B cell (primary cell): Measurements from ENCODE around the gene URGCP. TPM values are rescaled to one million over a fixed set of nuclear protein-coding genes. Genes with fewer than 3 reads are reported as not detected.

Source experiments
- ATAC-seq: fragments of 200-7000 bp; cut with Tn5 transposase; one replicate; pipeline ENCODE4 v1.10.0; 2021; ENCODE audit warnings: low read depth, mild to moderate bottlenecking, moderate number of reproducible peaks, moderate library complexity
- CTCF ChIA-PET: fragments of 350-600 bp; sonication (Branson Sonifier 250); formaldehyde crosslinking; loops from one replicate; lab custom pipeline; 2021; ENCODE audit warnings: antibody characterized with exemption, inconsistent platforms; lab: Charles Lee
- POLR2A ChIA-PET: fragments of 350-600 bp; sonication (Branson Sonifier 250); formaldehyde crosslinking; loops from one replicate; lab custom pipeline; 2021; ENCODE audit warnings: antibody characterized with exemption; lab: Charles Lee
- DNase-seq: peaks from one replicate; pipeline ENCODE4 v3.0.0; 2013
- H2AFZ ChIP-seq: 2 replicates; pipeline ENCODE4 v1.6.1; 2012; ENCODE audit warnings: mild to moderate bottlenecking, low read depth, low read length; ENCODE audit not compliant: insufficient read depth, poor library complexity, severe bottlenecking
- H3K27ac ChIP-seq, 2 donors: 1 replicate in 1 of 2; 2 replicates in 1 of 2; pipeline ENCODE4 v1.5.1; 2012 to 2013; ENCODE audit warnings: low read length in 2 of 2, mild to moderate bottlenecking in 2 of 2, moderate library complexity in 1 of 2
- H3K27me3 ChIP-seq, 4 experiments: fragments of 200-600 bp in 1 of 4; sonication (generic) in 1 of 4; replicated peaks in 1 of 4; 1 replicate in 2 of 4; 2 replicates in 2 of 4; pipeline versions ENCODE4 v1.6.1 to v1.7.0; 2013 to 2016; ENCODE audit warnings: low read length in 3 of 4, mild to moderate bottlenecking in 2 of 4, mixed read lengths in 1 of 4, moderate library complexity in 1 of 4; ENCODE audit not compliant: insufficient read depth in 4 of 4, control insufficient read depth in 3 of 4; ENCODE audit errors: control extremely low read depth in 1 of 4
- H3K36me3 ChIP-seq, 2 experiments: replicated peaks in 1 of 2; 1 replicate in 1 of 2; 2 replicates in 1 of 2; pipeline versions ENCODE4 v1.6.1 to v1.7.1; 2013; ENCODE audit warnings: low read length in 1 of 2; ENCODE audit not compliant: insufficient read depth in 2 of 2, control insufficient read depth in 1 of 2; ENCODE audit errors: control extremely low read depth in 1 of 2, extremely low read depth in 1 of 2
- H3K4me1 ChIP-seq, 2 donors: fragments of 200-600 bp in 1 of 2; sonication (generic) in 1 of 2; 1 replicate in 1 of 2; 2 replicates in 1 of 2; pipeline versions ENCODE4 v1.5.1 to v1.6.1; 2013 to 2017; ENCODE audit warnings: low read length in 2 of 2; ENCODE audit not compliant: control insufficient read depth in 2 of 2, insufficient read depth in 2 of 2
- H3K4me2 ChIP-seq: replicated peaks from 2 replicates; pipeline ENCODE3; 2012; ENCODE audit warnings: mild to moderate bottlenecking, low read depth, low read length; ENCODE audit not compliant: poor library complexity, severe bottlenecking
- H3K4me3 ChIP-seq, 5 experiments: fragments of 200-600 bp in 1 of 5; sonication (generic) in 1 of 5; 1 replicate in 3 of 5; 2 replicates in 2 of 5; pipeline versions ENCODE4 v1.5.1 to v1.7.0; 2011 to 2016; ENCODE audit warnings: low read length in 4 of 5, mild to moderate bottlenecking in 4 of 5, low read depth in 2 of 5, control low read depth in 1 of 5, moderate library complexity in 1 of 5; ENCODE audit not compliant: insufficient read depth in 1 of 5; ENCODE audit errors: control extremely low read depth in 1 of 5, extremely low read depth in 1 of 5
- H3K79me2 ChIP-seq: fragments of 200-600 bp; sonication (generic); one replicate; pipeline ENCODE4 v1.6.0; 2016; ENCODE audit warnings: low read length; ENCODE audit not compliant: control insufficient read depth, insufficient read depth
- H3K9ac ChIP-seq: fragments of 200-600 bp; sonication (generic); 2 replicates; pipeline ENCODE4 v1.6.1; 2017; ENCODE audit warnings: mild to moderate bottlenecking, low read length, moderate library complexity
- H3K9me3 ChIP-seq, 3 donors: one replicate each; pipeline versions ENCODE4 v1.6.1 to v1.7.1; 2013; ENCODE audit warnings: low read length in 2 of 3; ENCODE audit not compliant: control insufficient read depth in 2 of 3, insufficient read depth in 1 of 3; ENCODE audit errors: control extremely low read depth in 1 of 3
- H4K20me1 ChIP-seq: 2 replicates; pipeline ENCODE4 v1.6.0; 2012; ENCODE audit warnings: mild to moderate bottlenecking, low read length; ENCODE audit not compliant: insufficient read depth, control insufficient read depth, poor library complexity, severe bottlenecking
- H3K27ac Mint-ChIP-seq: one replicate; pipeline ENCODE4 v1.8.0; 2021; ENCODE audit warnings: mixed read lengths
- H3K27me3 Mint-ChIP-seq: one replicate; pipeline ENCODE4 v1.8.0; 2021; ENCODE audit warnings: mixed read lengths
- H3K4me1 Mint-ChIP-seq: one replicate; pipeline ENCODE4 v1.8.0; 2021; ENCODE audit warnings: mixed read lengths
- H3K4me3 Mint-ChIP-seq: one replicate; pipeline ENCODE4 v1.8.0; 2021; ENCODE audit warnings: mixed read lengths
- H3K9me3 Mint-ChIP-seq: one replicate; pipeline ENCODE4 v1.8.0; 2022; ENCODE audit warnings: mixed read lengths; ENCODE audit not compliant: insufficient read depth
- CTCF ChIP-seq: fragments of 200-600 bp; IDR thresholded peaks from one replicate; pipeline ENCODE4 v1.8.0; 2022; ENCODE audit warnings: antibody characterized with exemption, mild to moderate bottlenecking
- EZH2 ChIP-seq: IDR thresholded peaks from 2 replicates; pipeline ENCODE4 v1.6.1; 2012; ENCODE audit warnings: borderline replicate concordance, low read depth, mild to moderate bottlenecking, moderate library complexity, low read length; ENCODE audit not compliant: insufficient read depth, poor library complexity, severe bottlenecking
- whole genome bisulfite sequencing: methylation state at CpG from one replicate; pipeline ENCODE4 v1.1.5; 2013; ENCODE audit warnings: missing lambda C conversion rate; ENCODE audit not compliant: insufficient coverage; 5-methylcytosine and 5-hydroxymethylcytosine counted together
- intact Hi-C: fragments of 100-400 bp; cut with micrococcal nuclease; formaldehyde crosslinking; loops from one replicate; pipeline ENCODE4 v1.10.0; 2022
- polyA plus RNA-seq: library from polyadenylated mRNA; depleted of rRNA; stranded (reverse); fragments of >200 nt; gene quantifications from 2 replicates; pipeline ENCODE4 v1.2.3, GENCODE V29; 2012
- total RNA-seq, 2 donors: library from RNA; stranded (reverse); fragments of 120-200 nt in 1 of 2; gene quantifications; 1 replicate in 1 of 2; 2 replicates in 1 of 2; pipeline versions ENCODE4 v1.2.3 to v1.2.4, GENCODE V29; 2013 to 2022

URGCP gene
- total and polyA plus RNA-seq, 2 donors (not counting 1 experiment from before 2014, with no cell fraction given): 16.5 to 25.1 TPM

- ATAC-seq (no peak), DNase-seq (no peak)
- Histone ChIP-seq H3K4me2 (no peak overlapping the region), H4K20me1 (no peaks in the 10 kb centered on the region), H3K4me3 (no peak overlapping the region), H3K9ac (no peak overlapping the region), H3K27ac (no peak overlapping the region), H3K27me3 (no peaks in the 10 kb centered on the region), H3K36me3 (no peaks in the 10 kb centered on the region), H3K79me2 (peaks cover 28% of the 10 kb centered on the region), H2AFZ (no peak overlapping the region), H3K9me3 (no peaks in the 10 kb centered on the region), H3K4me1 (no peaks in the 10 kb centered on the region)
- intact Hi-C loops: no loop called here
- H3K9me3 Mint-ChIP-seq: no peaks in the 10 kb centered on the region
- no peaks in the 10 kb centered on the region for H3K27me3 Mint-ChIP-seq
- TF ChIP-seq CTCF (no peak), EZH2 (no peak)
- CTCF ChIA-PET: no interaction called here
- no peaks in the 10 kb centered on the region for H3K4me1 Mint-ChIP-seq
- H3K27ac Mint-ChIP-seq: no peak overlapping the region
- WGBS: no CpG with 5 or more reads among the region's 3 CpGs
- POLR2A ChIA-PET: no interaction called here
- no peak overlapping the region for H3K4me3 Mint-ChIP-seq
Observed at GRCh38 chr7:43933902-43934560, 27.6 kb upstream of the URGCP start.

- Mint-ChIP-seq H3K9me3 (no peaks in the 10 kb centered on the region), H3K27ac (no peak overlapping the region), H3K4me3 (no peak overlapping the region), H3K4me1 (peaks cover 6% of the 10 kb centered on the region), H3K27me3 (no peaks in the 10 kb centered on the region)
- H3K4me1 ChIP-seq: peaks cover 3 to 8% of the 10 kb centered on the region in 2 donors
- no CpG with 5 or more reads among the region's 7 CpGs for WGBS
- ATAC-seq: no peak
- no peak for DNase-seq
- ChIA-PET POLR2A (no interaction called here), CTCF (no interaction called here)
- intact Hi-C loops: no loop called here
- no peak overlapping the region for H3K27ac ChIP-seq
- H3K9me3 ChIP-seq: no peaks in the 10 kb centered on the region
- TF ChIP-seq CTCF (no peak), EZH2 (no peak)
- H3K4me3 ChIP-seq: no peak overlapping the region
- no peaks in the 10 kb centered on the region for H4K20me1 ChIP-seq
- no peak overlapping the region for H2AFZ ChIP-seq
- H3K9ac ChIP-seq: no peak overlapping the region
- no peak overlapping the region for H3K4me2 ChIP-seq
- H3K36me3 ChIP-seq: no peaks in the 10 kb centered on the region
- H3K79me2 ChIP-seq: peaks cover 40% of the 10 kb centered on the region
- no peaks in the 10 kb centered on the region for H3K27me3 ChIP-seq
Observed at GRCh38 chr7:43931346-43931745, 24.9 kb upstream of the URGCP start.
